Spleen (tissue), 7 donors: ENCODE results near the gene VWF.

Experiments
- CTCF ChIP-seq, 11 experiments: fragments of 200-600 bp in 7 of 11; fragments of 450-650 bp in 4 of 11; sonication (generic) in 4 of 11; IDR thresholded peaks in 8 of 11; conservative IDR thresholded peaks in 3 of 11; 1 replicate in 7 of 11; 2 replicates in 4 of 11; pipeline versions ENCODE4 v1.4.0 to v1.8.0; 2016 to 2021; ENCODE audit warnings: antibody characterized with exemption in 11 of 11, inconsistent platforms in 4 of 11, mild to moderate bottlenecking in 1 of 11
- POLR2A ChIP-seq, 3 donors: fragments of 450-650 bp; IDR thresholded peaks; one replicate each; pipeline ENCODE4 v1.5.1; 2017; ENCODE audit warnings: antibody characterized with exemption in 3 of 3, mild to moderate bottlenecking in 1 of 3
- POLR2AphosphoS5 ChIP-seq, 3 donors: sonication (generic); formaldehyde crosslinking; IDR thresholded peaks; one replicate each; pipeline ENCODE4 v1.5.1; 2017; ENCODE audit warnings: antibody characterized with exemption in 3 of 3
- donor health status: DM: no; HTN: no; CAD: no; lungs with moderate emphysema.
- donor health status: DM: no; HTN: no; CAD: no.
- donor health status: DM: no; HTN: no; CAD: no.

- TF ChIP-seq POLR2A (IDR thresholded peaks at IDR 0.05) (no peak), CTCF (IDR thresholded peaks at IDR 0.05 in 8 of 11, conservative IDR thresholded peaks at IDR 0.05 in 3 of 11) (no peak), POLR2AphosphoS5 (IDR thresholded peaks at IDR 0.05) (no peak)
Observed at GRCh38 chr12:6052940-6053329, 71.5 kb downstream of the VWF start.
